Peyer's patch (tissue), 4 donors: ENCODE data around the gene AMBRA1.

Experiments used
- CTCF ChIP-seq, 6 experiments: fragments of 450-650 bp in 4 of 6; fragments of 200-600 bp in 2 of 6; sonication (generic) in 1 of 6; IDR thresholded peaks; one replicate each; pipeline ENCODE4 v1.5.1; 2017 to 2019; ENCODE audit warnings: antibody characterized with exemption in 6 of 6, mild to moderate bottlenecking in 3 of 6, moderate library complexity in 1 of 6
- POLR2A ChIP-seq, 2 donors: fragments of 450-650 bp; IDR thresholded peaks; one replicate each; pipeline ENCODE4 v1.5.1; 2017; ENCODE audit warnings: antibody characterized with exemption in 2 of 2, mild to moderate bottlenecking in 2 of 2, moderate library complexity in 2 of 2

- no peak for TF ChIP-seq CTCF (IDR thresholded peaks at IDR 0.05)
- TF ChIP-seq POLR2A (IDR thresholded peaks at IDR 0.05), result no peak
These were observed 179.9 kb downstream of the AMBRA1 start for GRCh38 chr11:46413760-46414465.
